Kidney (tissue), 14 donors: ENCODE results near the gene TMC6. TPM values are rescaled to one million over a fixed set of nuclear protein-coding genes. Genes with fewer than 3 reads are reported as not detected.

Experiments used
- DNase-seq, 5 donors: peaks; one replicate each; pipeline ENCODE4 v3.0.0-alpha.2; 2013 to 2020
- FAIRE-seq: peaks from 2 replicates; lab custom pipeline; 2012; peaks lifted over from hg19 to GRCh38; lab: Jason Lieb, UNC
- H3K27ac ChIP-seq, 2 donors: one replicate each; pipeline ENCODE4 v1.7.0; 2013; ENCODE audit warnings: low read depth in 2 of 2, low read length in 2 of 2, inconsistent platforms in 1 of 2
- H3K27me3 ChIP-seq: one replicate; pipeline ENCODE4 v1.7.1; 2013; ENCODE audit warnings: low read length, inconsistent platforms; ENCODE audit not compliant: control insufficient read depth, insufficient read depth
- H3K36me3 ChIP-seq, 3 donors: one replicate each; pipeline versions ENCODE4 v1.7.0 to v1.7.1; 2013; ENCODE audit warnings: low read length in 3 of 3, control low read depth in 1 of 3, inconsistent platforms in 1 of 3; ENCODE audit not compliant: insufficient read depth in 3 of 3, control insufficient read depth in 2 of 3
- H3K4me1 ChIP-seq, 3 donors: one replicate each; pipeline versions ENCODE4 v1.7.0 to v1.7.1; 2013; ENCODE audit warnings: low read length in 3 of 3, inconsistent platforms in 1 of 3, low read depth in 1 of 3; ENCODE audit not compliant: control insufficient read depth in 2 of 3, insufficient read depth in 2 of 3
- H3K4me3 ChIP-seq, 3 donors: one replicate each; pipeline versions ENCODE4 v1.7.0 to v1.8.1; 2013; ENCODE audit warnings: low read length in 3 of 3, control low read depth in 1 of 3, inconsistent platforms in 1 of 3
- H3K9ac ChIP-seq, 3 donors: one replicate each; pipeline versions ENCODE4 v1.7.0 to v1.7.1; 2013; ENCODE audit warnings: low read length in 3 of 3, control low read depth in 1 of 3, inconsistent platforms in 1 of 3
- H3K9me3 ChIP-seq, 3 donors: one replicate each; pipeline versions ENCODE4 v1.7.0 to v1.7.1; 2013; ENCODE audit warnings: low read length in 3 of 3, control low read depth in 1 of 3, inconsistent platforms in 1 of 3; ENCODE audit not compliant: control insufficient read depth in 2 of 3, insufficient read depth in 1 of 3
- CTCF ChIP-seq: IDR thresholded peaks from 3 replicates; pipeline ENCODE4 v1.5.1; 2012; ENCODE audit warnings: mild to moderate bottlenecking, moderate library complexity, borderline replicate concordance; ENCODE audit not compliant: insufficient read depth; ENCODE audit errors: extremely low read depth
- intact Hi-C: fragments of 100-400 bp; cut with DNase I; formaldehyde crosslinking; loops from one replicate; pipeline ENCODE4 v1.11.1; 2022
- polyA plus RNA-seq: library from polyadenylated mRNA; stranded (reverse); fragments of 350-450 nt; fragmentation: Illumina TruSeq; extraction: RNeasy Lipid Tissue Mini Kit (QIAGEN cat#74804); gene quantifications from one replicate; pipeline ENCODE4 v1.2.3, GENCODE V29; 2014; ENCODE audit warnings: low read depth, low replicate concordance; ENCODE audit not compliant: insufficient read depth
- total RNA-seq: library from RNA; stranded (reverse); fragmentation: NEBNext Ultra II Directional; extraction: Animal tissue kit (Norgen Biotek cat#: 25700); gene quantifications from one replicate; pipeline ENCODE4 v1.2.1, GENCODE V29; 2021
- donor health status: control.
- donor health status: control.
- donor health status: control.
- donor health status: control.
- donor health status: control.
- donor health status: DM: yes; HTN: yes; CAD: no.
- donor health status: Normal renal cell carcinoma (clear cell type).

Gene TMC6
- total and polyA plus RNA-seq, 2 donors from 2014 or later, result 15.0 to 115 TPM

GRCh38 chr17:78132084-78132676, 3.6 kb upstream of the TMC6 start:
- Histone ChIP-seq H3K4me3 (no peak overlapping the region), H3K27ac (no peak overlapping the region), H3K27me3 (no peaks in the 10 kb centered on the region), H3K4me1 (peaks cover 0 to 16% (median 0%) of the 10 kb centered on the region in 3 donors), H3K36me3 (no peaks in the 10 kb centered on the region), H3K9me3 (no peaks in the 10 kb centered on the region), H3K9ac (no peak overlapping the region)
- TF ChIP-seq CTCF, result no peak
- intact Hi-C loops, result no loop called here
- DNase-seq (peak; percentile 84 to 93 (median 85)), FAIRE-seq (no peak)

GRCh38 chr17:78131172-78132083, 2.9 kb upstream of the TMC6 start:
- DNase-seq (peak in 4 of 5 donors; percentile 20 to 82 (median 54)), FAIRE-seq (no peak)
- no peaks in the 10 kb centered on the region for H3K27me3 ChIP-seq
- H3K4me3 ChIP-seq, result no peak overlapping the region
- TF ChIP-seq CTCF, result no peak
- H3K9me3 ChIP-seq, result no peaks in the 10 kb centered on the region
- H3K9ac ChIP-seq, result no peak overlapping the region
- H3K4me1 ChIP-seq, result peaks cover 0 to 19% (median 0%) of the 10 kb centered on the region in 3 donors
- H3K27ac ChIP-seq, result no peak overlapping the region
- intact Hi-C loops, result no loop called here
- no peaks in the 10 kb centered on the region for H3K36me3 ChIP-seq

GRCh38 chr17:78130437-78131101, 2.0 kb upstream of the TMC6 start, which contains the start of gene TMC8:
Gene TMC8 (plus strand): TSS chr17:78130771. CDS start chr17:78131589, 818 bp downstream.
- Histone ChIP-seq H3K9me3 (no peaks in the 10 kb centered on the region), H3K36me3 (no peaks in the 10 kb centered on the region), H3K4me3 (no peak within 1 kb of the TSS), H3K27me3 (no peaks in the 10 kb centered on the region), H3K4me1 (peaks cover 0 to 22% (median 0%) of the 10 kb centered on the region in 3 donors), H3K27ac (peak within 1 kb of the TSS; percentile 3 to 5), H3K9ac (no peak within 1 kb of the TSS)
- no peak for TF ChIP-seq CTCF
- intact Hi-C loops, result no loop called here
- peak in 2 of 5 donors; percentile 42 to 80 for DNase-seq
- no peak for FAIRE-seq
